HG03095 (cell line): Measurements from ENCODE around the gene HTR6.
"Not testable (repeated sequence)": the region's sequence is repeated elsewhere in the genome, so short reads cannot be mapped to it uniquely, and the experiment has no call there.

Experiments
- ATAC-seq: cut with Tn5 transposase; IDR thresholded peaks from one replicate; pipeline ENCODE4 v1.9.1; 2021; ENCODE audit warnings: moderate library complexity; ENCODE audit not compliant: unreplicated experiment

The HTR6 gene

GRCh38 chr1:19664453-19665185, at the start of gene HTR6:
TSS of gene HTR6 (plus strand) at chr1:19664875. CDS start at chr1:19665754, 879 bp downstream.
- ATAC-seq: no peak

GRCh38 chr1:19615438-19615837, 49.2 kb upstream of the HTR6 start:
- no peak for ATAC-seq

GRCh38 chr1:19616489-19616888, 48.2 kb upstream of the HTR6 start:
- ATAC-seq: no peak

- ATAC-seq: no peak
These were observed 47.3 kb upstream of the HTR6 start for GRCh38 chr1:19617376-19617775.

- ATAC-seq: no peak
These were observed 46.2 kb upstream of the HTR6 start for GRCh38 chr1:19618428-19618827.

- ATAC-seq: no peak
These were observed 44.8 kb upstream of the HTR6 start for GRCh38 chr1:19619697-19620384.

GRCh38 chr1:19620786-19621185, 43.9 kb upstream of the HTR6 start:
- ATAC-seq: no peak

GRCh38 chr1:19621274-19621950, 43.3 kb upstream of the HTR6 start:
- no peak for ATAC-seq

GRCh38 chr1:19622204-19622603, 42.5 kb upstream of the HTR6 start:
- ATAC-seq: no peak

- no peak for ATAC-seq
These were observed 41.2 kb upstream of the HTR6 start for GRCh38 chr1:19623523-19623922.

GRCh38 chr1:19625291-19625937, 39.3 kb upstream of the HTR6 start:
- no peak for ATAC-seq

- ATAC-seq: no peak
These were observed 35.8 kb upstream of the HTR6 start for GRCh38 chr1:19628879-19629278.

- ATAC-seq: no peak
These were observed 35.3 kb upstream of the HTR6 start for GRCh38 chr1:19629357-19629756.

GRCh38 chr1:19630192-19630591, 34.5 kb upstream of the HTR6 start:
- not testable (repeated sequence) for ATAC-seq

GRCh38 chr1:19630720-19631395, 33.8 kb upstream of the HTR6 start:
- ATAC-seq: no peak

- ATAC-seq: no peak
These were observed 32.5 kb upstream of the HTR6 start for GRCh38 chr1:19632211-19632610.

GRCh38 chr1:19633106-19633505, 31.6 kb upstream of the HTR6 start:
- no peak for ATAC-seq

- ATAC-seq: not testable (repeated sequence)
These were observed 29.6 kb upstream of the HTR6 start for GRCh38 chr1:19635064-19635463.

- no peak for ATAC-seq
These were observed 29.0 kb upstream of the HTR6 start for GRCh38 chr1:19635646-19636045.

GRCh38 chr1:19636065-19636464, 28.6 kb upstream of the HTR6 start:
- ATAC-seq: no peak

GRCh38 chr1:19636749-19637148, 27.9 kb upstream of the HTR6 start:
- not testable (repeated sequence) for ATAC-seq
